HK-2 (cell line): ENCODE measurements around the gene PCNX2.

Experiments used
- DNase-seq: peaks from one replicate; pipeline ENCODE4 v3.0.0-alpha.2; 2018; ENCODE audit not compliant: unreplicated experiment

Gene PCNX2

GRCh38 chr1:232983817-232984567 lies 311.5 kb downstream of the PCNX2 start:
- no peak for DNase-seq

- no peak for DNase-seq
Observed at GRCh38 chr1:232983375-232983774, 312.1 kb downstream of the PCNX2 start.

DNA sequence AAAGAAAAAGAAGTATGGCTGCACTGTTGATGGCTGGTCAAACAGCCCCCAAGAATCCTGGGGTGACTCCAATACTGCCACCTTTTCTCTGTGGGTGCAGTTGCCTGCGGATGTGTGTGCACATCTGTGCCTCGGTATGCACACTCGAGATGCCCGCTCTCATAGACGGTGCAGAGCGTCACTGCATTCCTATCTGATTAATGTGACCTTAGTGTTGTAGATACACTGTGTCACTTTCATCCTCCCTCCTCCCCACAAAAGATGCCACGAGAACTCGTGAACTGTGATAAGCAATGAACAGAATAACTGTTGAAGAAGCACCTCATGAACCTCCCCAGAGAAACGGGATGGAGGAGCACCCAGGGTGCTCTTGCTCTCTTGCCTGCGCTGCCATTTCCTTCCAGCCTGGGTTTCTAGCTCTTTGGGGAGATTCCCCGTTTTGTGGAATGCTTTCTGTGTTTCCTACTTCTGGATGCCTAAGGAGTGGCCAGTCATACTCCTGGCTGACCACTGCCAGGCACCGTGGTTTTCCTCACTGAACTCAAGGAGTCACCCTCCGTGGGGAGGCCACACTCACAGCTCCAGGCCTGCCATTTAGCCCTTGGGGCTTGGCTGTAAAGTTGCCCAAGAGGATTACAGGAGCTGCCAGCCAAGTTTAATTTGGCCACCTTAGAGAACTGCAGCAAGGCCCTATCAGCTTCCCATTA lies 313.1 kb downstream of the PCNX2 start:
- DNase-seq, result peak; percentile 58

DNA sequence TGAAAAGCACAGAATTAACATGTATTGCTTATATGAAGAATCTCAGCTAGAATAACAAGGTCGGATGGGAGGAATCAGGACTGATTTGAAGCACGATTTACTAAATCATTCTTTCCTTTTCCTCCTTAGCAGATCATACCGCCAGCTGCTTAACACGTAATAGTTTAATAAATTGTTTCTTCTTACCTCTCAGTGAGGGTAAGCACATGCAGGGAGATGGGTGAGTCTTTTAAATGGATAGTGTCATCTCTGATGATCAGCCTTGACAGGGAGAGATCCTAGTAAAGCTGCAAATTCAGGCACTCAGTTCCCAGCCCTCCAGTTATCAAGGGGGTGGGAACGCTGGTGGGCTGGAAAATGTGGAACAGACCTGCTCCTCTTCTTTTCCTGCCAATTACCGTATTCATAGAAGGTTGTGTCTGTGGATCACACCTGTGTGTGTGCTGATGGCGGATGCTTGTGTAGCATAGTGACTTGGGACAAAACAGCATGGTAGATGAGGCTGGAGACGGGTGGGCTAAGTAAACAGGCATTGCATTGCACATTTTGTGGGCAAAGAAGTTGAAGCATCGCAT lies 314.5 kb downstream of the PCNX2 start:
- no peak for DNase-seq

- no peak for DNase-seq
Observed at GRCh38 chr1:232980355-232980978, 315.1 kb downstream of the PCNX2 start.

DNA sequence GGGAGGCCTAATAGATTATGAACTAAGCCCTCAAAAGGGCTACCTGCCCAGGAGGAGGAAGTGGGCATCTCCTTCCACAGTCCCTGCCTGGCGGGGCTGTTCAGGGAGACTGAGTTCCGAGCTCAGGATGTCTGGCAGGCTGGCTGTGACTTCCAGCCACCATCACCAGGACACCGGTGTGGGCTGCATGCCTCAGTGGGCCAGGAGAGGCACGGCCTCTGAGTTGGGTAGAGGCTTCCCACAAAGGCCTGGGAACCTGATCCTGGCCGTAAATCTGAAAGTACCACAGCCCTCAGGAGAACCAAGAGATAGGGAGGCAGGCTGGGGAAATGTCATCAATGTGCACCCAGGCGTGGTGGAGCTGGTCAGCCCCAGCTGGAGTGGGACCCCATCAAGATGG lies 316.0 kb downstream of the PCNX2 start:
- no peak for DNase-seq

- no peak for DNase-seq
Observed at GRCh38 chr1:232978815-232979214, 316.7 kb downstream of the PCNX2 start.

DNA sequence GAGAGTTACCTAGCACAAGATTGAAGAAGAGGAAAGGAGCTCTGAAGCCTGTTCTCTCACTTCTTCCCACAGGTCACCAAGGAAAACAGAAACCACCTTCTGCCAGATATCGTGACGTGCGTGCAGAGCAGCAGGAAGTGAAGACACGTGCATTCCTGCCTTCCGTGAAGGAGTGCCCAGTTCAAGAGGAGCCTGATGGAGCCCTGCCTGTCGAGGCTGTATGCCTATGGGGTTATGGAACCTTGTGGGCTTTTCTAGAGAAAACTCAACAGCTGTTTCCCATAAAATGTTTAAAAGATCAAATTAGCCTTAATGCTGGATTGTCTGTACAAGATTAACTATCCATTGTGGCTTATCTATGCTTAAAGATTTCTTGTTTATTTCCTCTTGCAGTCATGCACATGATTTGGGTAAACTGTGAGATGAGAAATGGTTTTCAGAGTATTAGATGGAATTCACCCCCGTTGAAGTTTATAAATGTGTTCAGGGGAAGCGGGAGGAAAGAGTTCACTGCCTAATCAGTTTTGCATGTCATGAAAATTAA lies 317.4 kb downstream of the PCNX2 start:
- no peak for DNase-seq

GRCh38 chr1:232974971-232975370 lies 320.6 kb downstream of the PCNX2 start:
- DNase-seq, result no peak

- DNase-seq, result no peak
Observed at GRCh38 chr1:232973652-232974611, 321.6 kb downstream of the PCNX2 start.

GRCh38 chr1:232970508-232970907 lies 325.0 kb downstream of the PCNX2 start:
- DNase-seq, result no peak

- DNase-seq, result no peak
Observed at GRCh38 chr1:232969799-232970198, 325.7 kb downstream of the PCNX2 start.

DNA sequence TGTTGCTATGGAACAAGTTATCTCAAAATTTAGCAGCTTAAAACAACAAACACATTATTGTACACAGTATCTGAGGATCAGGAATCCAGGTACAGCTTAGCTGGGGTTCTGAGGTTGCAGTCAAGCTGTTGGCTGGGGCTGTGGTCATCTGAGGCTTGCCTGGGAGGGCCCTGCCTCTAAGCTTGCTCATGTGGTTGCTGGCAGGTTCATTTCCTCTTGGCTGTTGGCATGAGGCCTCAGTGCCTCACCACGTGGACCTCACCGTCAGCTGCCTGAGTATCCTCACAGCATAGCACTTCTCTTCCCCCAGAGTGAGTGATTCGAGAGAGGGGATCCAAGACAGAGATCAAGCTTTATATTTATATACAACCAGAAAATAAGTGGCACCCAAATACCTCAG lies 326.6 kb downstream of the PCNX2 start:
- DNase-seq, result peak; percentile 41

DNA sequence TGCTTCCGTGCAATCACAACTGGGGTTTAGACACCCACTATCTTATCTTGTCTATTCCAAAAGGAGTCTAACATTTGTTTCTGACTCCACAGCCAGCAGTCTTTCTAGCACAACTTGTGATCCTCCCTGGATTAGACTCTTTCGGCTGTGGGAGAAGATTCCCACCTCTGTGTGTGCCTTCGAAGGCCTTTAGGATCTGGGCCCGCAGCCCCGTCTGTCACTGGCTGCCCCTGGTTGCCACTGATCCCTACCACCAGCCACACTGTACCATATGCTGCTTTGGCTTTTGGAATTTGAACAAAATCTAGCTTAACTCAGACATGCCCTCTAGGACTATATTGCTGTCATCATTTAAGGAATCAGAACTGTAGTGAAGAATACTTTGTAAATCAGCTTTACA lies 327.1 kb downstream of the PCNX2 start:
- DNase-seq, result no peak

DNA sequence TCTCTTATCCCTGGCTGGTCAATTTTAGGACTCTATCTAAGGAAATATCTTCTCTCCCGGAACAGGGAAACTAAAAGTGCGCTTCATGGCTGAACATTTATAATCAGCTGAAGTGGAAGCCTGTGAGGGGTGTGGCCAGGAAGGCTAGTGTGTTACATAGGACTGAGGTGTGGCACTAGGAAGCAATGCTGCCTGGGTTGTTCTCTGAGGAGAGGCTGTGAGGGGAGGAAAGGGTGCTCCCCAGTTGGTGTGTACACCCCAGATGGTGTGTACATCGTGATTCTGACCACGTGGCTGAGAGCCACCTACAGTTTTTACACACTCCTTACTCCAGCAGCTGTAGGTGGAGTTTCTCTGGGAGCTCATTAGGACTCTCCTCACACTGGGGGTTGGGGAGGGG lies 328.9 kb downstream of the PCNX2 start:
- no peak for DNase-seq

DNA sequence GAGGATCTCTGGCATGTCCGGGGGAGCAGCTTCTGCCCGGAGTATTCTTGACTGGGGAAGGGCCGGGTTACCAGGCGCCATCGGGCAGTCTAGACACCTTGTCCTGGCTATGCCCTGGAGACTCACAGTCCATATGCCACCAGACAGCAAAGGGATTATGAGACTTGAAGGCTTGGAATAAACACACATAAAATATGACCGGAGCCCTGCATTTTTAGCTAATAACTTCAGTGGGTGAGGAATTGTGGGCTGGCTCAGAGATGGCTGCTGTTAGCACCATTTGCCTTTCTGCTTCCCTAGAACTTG lies 329.7 kb downstream of the PCNX2 start:
- no peak for DNase-seq

DNA sequence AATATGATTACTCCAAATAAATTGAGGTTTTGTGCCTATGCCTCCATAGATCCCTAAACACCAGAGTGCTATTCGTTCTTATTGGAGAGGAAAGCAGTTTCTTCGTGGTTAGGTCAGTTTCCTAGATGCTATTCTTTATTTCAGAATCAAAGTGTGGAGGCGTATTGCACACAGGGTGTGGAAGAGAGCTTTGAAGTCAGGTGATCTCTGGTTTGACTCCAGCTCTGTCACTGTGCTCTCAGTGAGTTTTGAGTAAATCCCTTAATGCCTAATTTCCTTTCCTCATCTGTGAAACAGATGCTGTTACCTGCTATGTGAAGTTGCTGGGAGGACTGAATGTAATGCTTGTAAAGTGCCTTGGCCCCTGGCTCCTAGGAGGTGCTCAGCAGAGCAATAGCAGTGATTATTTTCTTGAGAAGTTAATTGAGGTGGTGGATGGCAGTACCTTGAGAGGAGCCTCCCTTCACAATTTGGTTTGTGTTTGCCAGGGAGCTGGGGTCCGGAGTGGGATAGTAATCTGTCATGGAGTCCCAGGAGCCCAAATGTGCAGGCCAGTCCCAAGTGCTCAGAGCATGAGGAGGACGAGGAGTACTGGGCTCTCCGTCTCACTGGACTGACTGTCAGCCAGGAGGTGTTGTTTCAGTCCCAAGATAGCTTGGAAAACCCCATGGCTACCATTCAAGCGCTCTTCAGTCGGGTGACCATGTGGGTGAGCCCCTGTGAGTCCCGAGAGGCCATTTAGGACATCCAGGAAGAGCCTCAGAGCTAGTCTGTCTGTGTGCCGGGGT lies 330.2 kb downstream of the PCNX2 start:
- DNase-seq, result no peak

DNA sequence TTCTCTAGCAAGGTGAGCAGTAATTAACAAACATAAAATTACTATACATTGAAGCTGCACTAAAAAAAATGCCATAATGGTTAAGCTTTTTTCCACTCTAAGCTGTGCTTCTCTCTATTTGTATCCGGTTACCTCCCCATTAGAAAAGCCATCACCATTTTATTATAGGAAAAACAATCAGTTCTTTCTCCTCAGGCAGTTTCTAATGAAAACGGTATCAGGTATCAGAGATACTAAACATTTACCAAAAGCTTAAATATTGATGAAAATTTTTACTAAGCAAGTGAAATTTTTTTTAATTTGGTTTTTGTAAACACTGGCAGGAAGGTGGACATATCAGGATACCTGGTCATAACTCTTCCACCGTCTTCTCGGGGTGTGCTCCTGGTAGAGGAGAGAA lies 330.9 kb downstream of the PCNX2 start:
- DNase-seq, result no peak

DNA sequence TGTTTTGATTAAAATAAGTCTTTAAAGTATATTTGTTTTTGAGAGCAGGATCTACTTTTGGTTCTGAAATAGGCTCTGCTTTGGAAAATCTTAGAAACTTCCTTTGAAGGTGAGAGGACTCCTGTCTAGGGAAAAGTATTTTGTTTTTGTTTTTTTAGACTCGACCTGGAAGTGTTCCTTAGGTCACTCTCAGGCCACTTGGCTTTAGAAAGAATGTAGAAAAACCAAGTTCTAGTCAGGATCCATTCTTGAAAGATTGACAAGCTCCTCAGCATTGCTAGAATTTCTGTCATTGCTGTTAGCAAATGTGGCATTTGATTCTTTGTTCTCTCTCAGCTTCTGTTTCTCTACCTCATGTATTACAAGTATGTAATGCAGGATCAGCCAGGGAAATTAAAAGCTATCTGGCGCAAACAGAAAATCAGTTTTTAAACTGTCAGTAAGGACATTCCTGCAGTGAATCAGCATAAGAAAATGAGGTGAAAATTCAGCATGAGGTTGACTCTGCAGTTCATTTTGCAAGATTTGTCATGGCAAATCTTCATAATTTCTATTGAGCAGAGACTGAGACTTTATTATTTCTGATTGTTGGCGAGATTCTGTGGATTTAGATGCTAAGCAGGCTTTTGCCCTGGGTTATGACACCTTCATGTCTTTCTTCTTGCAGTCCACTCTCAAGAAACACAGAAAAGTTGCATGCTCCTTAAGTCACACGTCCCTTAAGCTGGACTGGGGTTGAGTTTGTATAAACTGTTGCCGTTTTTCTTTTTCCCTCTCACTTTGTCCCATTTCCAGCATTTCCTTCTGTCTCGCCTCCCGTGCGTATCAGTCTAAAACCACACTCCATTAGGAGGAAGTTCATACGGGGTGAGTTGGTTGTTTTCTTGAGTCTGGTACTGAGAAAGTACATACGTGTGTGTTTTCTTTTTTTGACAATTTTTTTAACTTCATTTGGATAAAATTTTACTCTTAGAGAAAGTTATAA lies 332.5 kb downstream of the PCNX2 start:
- no peak for DNase-seq
